ENCODE measurements around the gene CHCHD10. TPM values are rescaled to one million over a fixed set of nuclear protein-coding genes. Genes with fewer than 3 reads are reported as not detected.

CHCHD10 gene
- polyA plus RNA-seq, 1 of the 3 experiments (the other 2 are of a cell fraction): 70.1 TPM

DNA sequence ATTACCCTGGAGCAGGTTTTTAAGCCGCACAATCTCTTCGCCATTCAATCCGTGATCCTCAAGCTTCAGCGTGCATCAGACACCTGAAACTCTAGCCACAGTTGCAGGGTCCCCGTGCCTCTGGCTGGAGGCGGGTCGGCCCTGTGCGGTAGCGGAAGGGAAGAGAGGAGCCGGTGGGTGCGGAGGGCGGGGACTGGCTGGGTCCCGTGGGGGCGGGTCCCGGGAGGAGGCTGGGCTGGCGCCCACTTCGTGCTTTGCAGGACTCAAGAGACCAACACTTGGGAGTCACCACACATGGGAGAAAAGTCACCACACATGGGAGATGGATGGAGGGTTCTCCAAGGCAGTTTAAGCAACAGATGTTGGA is 4.2 kb downstream of the CHCHD10 start (continued):
- TF ChIP-seq GATA2 (CRISPR knock-in tag; IDR thresholded peaks at IDR 0.05): no peak

- Histone ChIP-seq H3K4me3 (ENCODE audit: low read depth in 2 of 2, low read length in 1 of 2) (no peak within 1 kb of the TSS), H3K4me1 (ENCODE audit: control insufficient read depth in 1 of 2, insufficient read depth in 2 of 2, low read depth in 1 of 2, low read length in 1 of 2) (peaks cover 7% of the 10 kb centered on the region in 2 experiments; a peak in 2 of 4 replicates), H3K9ac (no peak within 1 kb of the TSS), H3F3A (replicated peaks; ENCODE audit: insufficient read depth) (no peaks in the 10 kb centered on the region), H3K27me3 (ENCODE audit: insufficient read depth) (no peaks in the 10 kb centered on the region), H3K79me2 (ENCODE audit: insufficient read depth) (peaks cover 9% of the 10 kb centered on the region; the same call in 1 of the 2 replicates), H3K9me3 (no peaks in the 10 kb centered on the region), H3K36me3 (replicated peaks in 1 of 2; ENCODE audit: control insufficient read depth in 1 of 2, insufficient read depth in 2 of 2, low read length in 1 of 2) (no peaks in the 10 kb centered on the region), H3K27ac (ENCODE audit: low read depth in 2 of 2, low read length in 1 of 2) (no peak within 1 kb of the TSS), H2AFZ (ENCODE audit: low read depth) (0 out of 2 replicates have a peak within 1 kb of the TSS, but pooled peaks have one; percentile 45), H3K9me2 (no peaks in the 10 kb centered on the region), H3K4me2 (peak within 1 kb of the TSS; percentile 51), H4K20me1 (ENCODE audit: insufficient read depth) (no peaks in the 10 kb centered on the region)
- DNase-seq: peak; percentile 19
- ChIA-PET POLR2A (interaction anchor here (0.5 kb wide), 1 partner anchor 15 kb away, joined by 3 read pairs; no protein-coding TSS in a partner anchor), CTCF (interaction anchor here (1.5 to 14.9 kb wide), 2 partner anchors 8 to 85 kb away, joined by 3 to 277 read pairs; no protein-coding TSS in a partner anchor)
- 84% methylated on average over 17 of the region's 23 CpGs for WGBS (ENCODE audit: low lambda C conversion rate)
- no peak for TF ChIP-seq TAF1 (IDR thresholded peaks at IDR 0.05; ENCODE audit: borderline replicate concordance, low read depth, low read length)
- TF ChIP-seq GABPA (IDR thresholded peaks at IDR 0.05; ENCODE audit: low read depth): no peak
- TF ChIP-seq MXI1 (IDR thresholded peaks at IDR 0.05; ENCODE audit: low read depth, low read length): no peak
- TF ChIP-seq RAD21 (IDR thresholded peaks at IDR 0.05; ENCODE audit: low read length): no peak
- TF ChIP-seq MAX (IDR thresholded peaks at IDR 0.05; ENCODE audit: low read depth): no peak
- TF ChIP-seq FOXJ3 (CRISPR knock-in tag; IDR thresholded peaks at IDR 0.05): no peak
- no peak for TF ChIP-seq REST (IDR thresholded peaks at IDR 0.05; ENCODE audit: low read depth, low read length)
- TF ChIP-seq ELF1 (IDR thresholded peaks at IDR 0.05): no peak
- no peak for TF ChIP-seq ZBTB33 (IDR thresholded peaks at IDR 0.05; ENCODE audit: borderline replicate concordance, low read depth)
- TF ChIP-seq RFX5 (IDR thresholded peaks at IDR 0.05; ENCODE audit: low read length): no peak
- no peak for TF ChIP-seq EZH2phosphoT487 (IDR thresholded peaks at IDR 0.05; ENCODE audit: borderline replicate concordance, low read depth)
- no peak for TF ChIP-seq FOXM1 (IDR thresholded peaks at IDR 0.05; ENCODE audit: low read depth)
- no peak for TF ChIP-seq EP300 (IDR thresholded peaks at IDR 0.05; ENCODE audit: borderline replicate concordance in 1 of 2, low read depth in 1 of 2, low read length in 1 of 2)
- no peak for TF ChIP-seq CHD2 (IDR thresholded peaks at IDR 0.05; ENCODE audit: low read length, partially characterized antibody)
- TF ChIP-seq, protein P1, sequence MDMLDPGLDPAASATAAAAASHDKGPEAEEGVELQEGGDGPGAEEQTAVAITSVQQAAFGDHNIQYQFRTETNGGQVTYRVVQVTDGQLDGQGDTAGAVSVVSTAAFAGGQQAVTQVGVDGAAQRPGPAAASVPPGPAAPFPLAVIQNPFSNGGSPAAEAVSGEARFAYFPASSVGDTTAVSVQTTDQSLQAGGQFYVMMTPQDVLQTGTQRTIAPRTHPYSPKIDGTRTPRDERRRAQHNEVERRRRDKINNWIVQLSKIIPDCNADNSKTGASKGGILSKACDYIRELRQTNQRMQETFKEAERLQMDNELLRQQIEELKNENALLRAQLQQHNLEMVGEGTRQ (IDR thresholded peaks at IDR 0.05; ENCODE audit: borderline replicate concordance, low read depth, low read length): no peak
- TF ChIP-seq SMC3 (IDR thresholded peaks at IDR 0.05; ENCODE audit: low read depth, low read length): no peak
- TF ChIP-seq TEAD4 (IDR thresholded peaks at IDR 0.05; ENCODE audit: borderline replicate concordance, insufficient read depth): no peak
- TF ChIP-seq, protein P2, sequence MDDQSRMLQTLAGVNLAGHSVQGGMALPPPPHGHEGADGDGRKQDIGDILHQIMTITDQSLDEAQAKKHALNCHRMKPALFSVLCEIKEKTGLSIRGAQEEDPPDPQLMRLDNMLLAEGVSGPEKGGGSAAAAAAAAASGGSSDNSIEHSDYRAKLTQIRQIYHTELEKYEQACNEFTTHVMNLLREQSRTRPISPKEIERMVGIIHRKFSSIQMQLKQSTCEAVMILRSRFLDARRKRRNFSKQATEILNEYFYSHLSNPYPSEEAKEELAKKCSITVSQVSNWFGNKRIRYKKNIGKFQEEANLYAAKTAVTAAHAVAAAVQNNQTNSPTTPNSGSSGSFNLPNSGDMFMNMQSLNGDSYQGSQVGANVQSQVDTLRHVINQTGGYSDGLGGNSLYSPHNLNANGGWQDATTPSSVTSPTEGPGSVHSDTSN (IDR thresholded peaks at IDR 0.05): no peak
- TF ChIP-seq RCOR1 (IDR thresholded peaks at IDR 0.05; ENCODE audit: low read length): no peak
- no peak for TF ChIP-seq JUND (IDR thresholded peaks at IDR 0.05)
Observed at GRCh38 chr22:23762842-23763578, 4.8 kb downstream of the CHCHD10 start, which contains the start of gene C22orf15. C22orf15 (plus strand) TSS chr22:23762990; CDS start chr22:23763307, 317 bp downstream.
